Endometrium (tissue), 2 donors: Measurements from ENCODE around the gene RAB11B.
"Not testable (repeated sequence)": the region's sequence is repeated elsewhere in the genome, so short reads cannot be mapped to it uniquely, and the experiment has no call there.

Experiments
- FAIRE-seq: peaks from 2 replicates; lab custom pipeline; 2012; peaks lifted over from hg19 to GRCh38; lab: Jason Lieb, UNC
- donor health status: control.
- donor health status: control.

Gene RAB11B

GRCh38 chr19:8389891-8390616, at the start of gene RAB11B:
Gene RAB11B (plus strand): TSS chr19:8390360. CDS start chr19:8390417, 57 bp downstream.
- peak; percentile 100 for FAIRE-seq

GRCh38 chr19:8341504-8341903, 48.7 kb upstream of the RAB11B start:
- not testable (repeated sequence) for FAIRE-seq

GRCh38 chr19:8342316-8342683, 47.9 kb upstream of the RAB11B start:
- FAIRE-seq = no peak

- no peak for FAIRE-seq
These were observed 47.3 kb upstream of the RAB11B start, which contains the start of gene KANK3 for GRCh38 chr19:8342684-8343482. Gene KANK3 (minus strand): TSS chr19:8343262. CDS start chr19:8337828, 5,434 bp downstream.

- FAIRE-seq = no peak
These were observed 46.7 kb upstream of the RAB11B start for GRCh38 chr19:8343483-8343844.

GRCh38 chr19:8349629-8350372, 40.4 kb upstream of the RAB11B start:
- FAIRE-seq = not testable (repeated sequence)

GRCh38 chr19:8352134-8352827, 37.9 kb upstream of the RAB11B start:
- FAIRE-seq = no peak

GRCh38 chr19:8352845-8353244, 37.3 kb upstream of the RAB11B start:
- not testable (repeated sequence) for FAIRE-seq

- no peak for FAIRE-seq
These were observed 34.3 kb upstream of the RAB11B start for GRCh38 chr19:8355631-8356402.

GRCh38 chr19:8357007-8357521, 33.1 kb upstream of the RAB11B start:
- FAIRE-seq = no peak

GRCh38 chr19:8358948-8359347, 31.2 kb upstream of the RAB11B start:
- FAIRE-seq = no peak

GRCh38 chr19:8360196-8360595, 30.0 kb upstream of the RAB11B start:
- no peak for FAIRE-seq

GRCh38 chr19:8361921-8362793, 28.0 kb upstream of the RAB11B start:
- no peak for FAIRE-seq

- no peak for FAIRE-seq
These were observed 26.1 kb upstream of the RAB11B start, which contains the start of gene ANGPTL4 for GRCh38 chr19:8363803-8364771. Gene ANGPTL4 (plus strand): TSS chr19:8364155. CDS start chr19:8364322, 167 bp downstream.

GRCh38 chr19:8366121-8366581, 24.0 kb upstream of the RAB11B start:
- FAIRE-seq = no peak

GRCh38 chr19:8366961-8367326, 23.2 kb upstream of the RAB11B start:
- no peak for FAIRE-seq

GRCh38 chr19:8367327-8368001, 22.7 kb upstream of the RAB11B start:
- FAIRE-seq = no peak
